Measurements from ENCODE around the gene POU3F3.
A peak's percentile ranks its signal among the peaks of the same experiment; 100 is the strongest.

Gene POU3F3

DNA sequence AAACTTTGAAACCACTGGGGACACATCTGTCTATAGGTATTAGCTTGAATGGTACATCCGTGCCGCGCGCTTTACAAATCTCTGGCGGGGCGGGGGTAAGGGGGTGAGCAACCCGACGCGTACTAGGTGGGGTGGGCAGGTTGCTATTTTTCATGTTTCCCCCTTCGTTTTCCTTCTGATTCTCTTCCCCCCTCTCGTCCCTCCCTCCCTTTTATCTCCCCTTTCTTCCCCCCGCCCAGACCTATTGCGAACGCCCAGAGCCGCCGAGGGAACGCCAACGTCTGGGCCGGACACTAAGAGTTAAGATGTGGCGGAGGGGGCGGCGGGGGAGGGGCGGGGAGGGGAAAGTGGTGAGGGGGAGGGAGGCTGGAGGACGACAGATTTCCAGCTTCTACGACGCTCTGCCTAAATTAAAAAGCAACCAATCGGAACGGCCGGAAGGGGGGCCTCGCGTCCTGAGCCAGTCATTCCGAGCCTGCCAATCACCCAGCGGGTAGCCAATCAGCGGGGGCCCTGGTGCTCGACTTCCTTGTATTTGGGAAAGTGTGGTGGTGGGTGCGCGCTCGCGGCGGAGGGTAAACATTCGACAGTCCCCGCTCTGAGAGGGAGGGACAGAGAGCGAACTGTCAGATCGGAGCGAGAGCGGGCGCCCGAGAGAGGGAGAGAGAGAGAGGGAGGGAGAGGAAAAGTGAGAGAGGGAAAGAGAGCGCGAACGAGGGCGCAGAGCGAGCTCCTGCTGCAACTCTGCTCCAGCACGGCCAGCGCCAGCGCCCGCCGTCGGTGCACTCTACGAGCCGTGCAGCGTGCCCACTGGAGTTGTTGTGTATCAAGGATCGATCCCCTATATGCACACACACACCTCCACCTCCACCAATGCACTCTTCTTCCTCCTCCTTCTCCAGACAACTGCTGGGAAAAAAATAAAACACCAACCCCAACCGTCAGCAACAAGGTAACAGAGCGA, at the start of gene POU3F3:
POU3F3 (plus strand) TSS at position 582 of the 964 bp plus-strand sequence. CDS start 1,396 bp downstream, outside the sequence.
- peak; percentile 42 for DNase-seq (ENCODE audit: low spot score)

DNA sequence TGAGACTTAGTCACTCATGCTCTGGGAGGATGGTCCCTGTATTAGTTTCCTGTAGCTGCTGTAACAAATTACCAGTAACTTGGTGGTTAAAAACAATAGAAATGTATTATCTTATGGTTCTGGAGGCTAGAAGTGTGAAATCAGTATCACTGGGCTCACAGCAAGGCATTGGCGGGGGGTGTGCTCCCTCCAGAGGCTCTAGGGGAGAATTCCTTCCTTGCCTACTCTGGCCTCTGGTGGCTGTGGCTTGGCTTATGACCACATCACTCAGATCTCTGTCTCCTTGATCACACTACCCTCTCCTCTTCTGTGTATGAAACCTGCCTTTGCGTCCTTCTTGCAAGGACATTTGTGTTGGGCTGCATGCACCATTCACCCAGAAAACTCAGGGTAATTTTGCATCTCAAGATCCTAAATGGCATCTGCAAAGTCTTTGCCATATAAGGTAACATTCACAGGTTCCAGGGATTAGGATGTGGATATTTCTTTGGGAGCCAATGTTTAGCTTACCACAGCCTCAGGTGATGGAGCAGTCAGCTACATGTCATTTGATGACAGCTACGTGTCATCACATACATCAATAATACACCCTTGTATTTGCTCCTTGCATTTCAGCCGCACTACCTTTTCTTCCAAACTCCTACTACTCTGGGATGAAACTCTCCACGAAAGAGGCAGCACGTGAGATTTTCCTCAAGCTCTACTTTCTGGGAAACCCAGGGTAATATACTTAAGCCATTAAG, 49.6 kb upstream of the POU3F3 start:
- DNase-seq (ENCODE audit: low spot score), result no peak

DNA sequence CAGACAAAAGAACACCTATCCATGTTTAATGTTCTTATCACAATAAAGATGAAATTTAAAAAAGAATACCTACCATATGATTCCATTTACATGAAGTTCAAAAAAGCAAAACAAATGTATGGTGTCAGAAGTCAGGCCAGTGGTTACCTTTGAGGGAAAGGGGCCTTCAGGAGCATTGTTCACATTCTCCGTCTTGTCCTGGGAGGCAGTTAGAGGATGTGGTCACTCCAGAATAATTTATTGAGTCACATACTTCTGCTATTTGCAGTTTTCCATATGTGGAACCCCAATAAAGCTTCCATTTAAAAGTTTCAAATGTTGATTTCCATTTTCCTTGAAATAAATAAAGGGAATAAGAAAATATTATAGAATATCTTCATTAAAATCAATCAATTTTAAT, 41.6 kb upstream of the POU3F3 start:
- DNase-seq (ENCODE audit: low spot score), result no peak

GRCh38 chr2:104816143-104816542, 37.8 kb upstream of the POU3F3 start:
- no peak for DNase-seq (ENCODE audit: low spot score)

DNA sequence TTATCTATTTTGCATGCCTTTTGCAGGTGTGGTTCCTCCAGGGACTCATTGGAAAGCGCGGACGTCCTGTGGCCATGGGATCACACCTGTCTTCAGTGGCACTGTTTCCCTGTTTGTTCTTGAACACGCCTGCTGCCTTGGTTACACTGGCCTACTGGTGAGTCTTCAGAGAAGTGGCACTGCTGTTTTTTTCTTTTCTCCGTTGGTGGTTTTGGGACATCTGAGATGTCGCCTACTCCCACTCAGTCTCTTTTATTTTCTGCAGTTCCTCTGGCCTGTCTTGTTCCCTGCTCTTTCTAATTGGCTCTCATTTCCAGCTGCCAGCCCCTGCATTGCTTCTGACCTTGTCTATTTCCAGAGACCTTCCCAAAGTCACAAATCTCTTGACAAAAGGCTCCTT, 35.7 kb upstream of the POU3F3 start:
- no peak for DNase-seq (ENCODE audit: low spot score)

DNA sequence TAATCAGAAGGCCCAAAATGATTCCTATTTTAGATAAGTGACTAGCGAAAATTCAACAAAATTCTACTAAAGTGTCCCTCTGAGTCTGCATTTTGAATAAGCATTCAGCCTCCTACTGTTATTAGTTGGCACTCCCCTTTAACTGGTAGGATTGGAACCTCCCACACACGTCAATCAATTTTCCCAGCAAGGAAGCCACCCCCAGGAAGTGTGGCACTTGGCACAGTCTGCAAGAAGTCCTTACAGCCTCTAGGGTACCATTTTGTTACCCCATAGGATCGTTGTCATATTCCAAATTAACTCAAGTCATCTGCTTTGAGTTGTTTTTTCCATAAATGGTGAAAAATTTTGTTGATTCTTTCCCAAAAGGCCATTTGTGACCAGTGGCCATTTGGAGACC, 33.8 kb upstream of the POU3F3 start:
- DNase-seq (ENCODE audit: low spot score), result no peak

- DNase-seq (ENCODE audit: low spot score), result no peak
Observed at GRCh38 chr2:104825124-104825865, 28.6 kb upstream of the POU3F3 start.

DNA sequence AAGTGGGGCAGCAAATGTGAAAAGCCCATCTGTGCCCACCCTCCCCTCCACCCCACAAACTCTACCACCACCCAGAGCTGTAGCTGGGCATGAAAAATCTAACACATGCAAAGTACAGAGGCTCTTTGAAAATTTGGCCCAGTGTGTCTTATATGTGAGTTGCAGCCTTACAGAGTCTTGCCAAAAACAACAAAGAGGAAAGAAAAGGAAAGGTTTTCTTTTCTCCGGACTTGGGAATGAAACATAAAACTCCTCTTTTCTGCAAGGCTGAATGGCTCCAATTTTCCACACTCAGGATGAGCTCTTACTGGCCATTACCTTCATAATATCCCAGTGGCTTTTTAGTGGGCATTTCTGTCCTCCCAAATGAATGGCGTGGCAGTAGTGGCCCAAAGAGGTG, 27.9 kb upstream of the POU3F3 start:
- DNase-seq (ENCODE audit: low spot score), result no peak

GRCh38 chr2:104831742-104832141, 22.2 kb upstream of the POU3F3 start:
- DNase-seq (ENCODE audit: low spot score), result no peak

GRCh38 chr2:104834431-104835153, 19.3 kb upstream of the POU3F3 start:
- DNase-seq (ENCODE audit: low spot score), result no peak

GRCh38 chr2:104836265-104836664, 17.6 kb upstream of the POU3F3 start:
- no peak for DNase-seq (ENCODE audit: low spot score)

DNA sequence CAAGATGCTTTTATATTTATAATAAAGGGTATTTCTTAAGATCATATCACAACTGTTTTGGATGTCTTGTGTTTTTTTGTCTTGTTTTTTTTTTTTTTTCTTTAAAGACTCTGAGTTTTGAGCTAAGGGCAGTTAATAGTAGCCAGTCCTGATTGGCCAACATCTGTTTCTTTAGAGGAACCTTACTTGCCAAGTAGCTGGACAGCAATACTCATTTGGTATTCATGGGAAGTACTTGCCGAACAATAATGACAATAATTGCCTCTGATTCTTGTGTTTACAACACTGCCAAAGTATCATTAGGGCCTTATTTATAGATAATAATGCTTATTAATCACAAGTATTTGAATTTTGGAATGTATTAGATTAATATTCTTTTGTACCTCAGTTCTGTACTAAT, 17.1 kb upstream of the POU3F3 start:
- DNase-seq (ENCODE audit: low spot score), result no peak

- DNase-seq (ENCODE audit: low spot score), result no peak
Observed at GRCh38 chr2:104840156-104840555, 13.8 kb upstream of the POU3F3 start.

DNA sequence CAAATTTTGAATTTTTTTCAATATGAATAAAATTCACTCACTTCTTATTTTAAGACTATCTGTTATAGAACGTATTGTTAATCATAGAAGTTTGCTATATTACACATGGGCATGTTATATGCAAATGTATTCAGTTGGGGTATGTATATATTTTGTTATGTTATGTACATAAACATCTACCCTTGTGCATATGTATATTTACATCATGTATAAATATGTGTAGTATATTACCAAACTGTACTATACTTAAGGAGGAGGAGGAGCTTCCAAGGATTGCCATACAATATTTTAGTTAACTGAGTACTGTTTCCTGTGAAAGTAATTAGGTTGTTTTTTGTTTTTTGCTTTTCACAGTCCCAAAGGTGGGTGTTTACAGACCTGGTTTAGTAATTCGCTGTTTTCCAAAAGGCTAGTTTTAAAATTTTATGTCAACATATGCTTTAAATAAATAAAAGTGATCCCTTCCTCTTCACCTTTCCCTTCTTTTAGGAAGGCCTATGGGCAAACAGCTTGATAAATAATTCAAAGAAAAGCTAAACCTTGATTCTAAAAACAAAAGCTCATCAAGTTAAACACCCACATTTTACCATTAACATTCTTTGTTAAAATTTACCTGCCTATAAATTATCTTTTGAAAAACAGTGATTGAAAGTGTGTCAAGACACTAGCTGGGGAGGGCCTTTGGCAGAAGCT, 12.9 kb upstream of the POU3F3 start:
- no peak for DNase-seq (ENCODE audit: low spot score)

DNA sequence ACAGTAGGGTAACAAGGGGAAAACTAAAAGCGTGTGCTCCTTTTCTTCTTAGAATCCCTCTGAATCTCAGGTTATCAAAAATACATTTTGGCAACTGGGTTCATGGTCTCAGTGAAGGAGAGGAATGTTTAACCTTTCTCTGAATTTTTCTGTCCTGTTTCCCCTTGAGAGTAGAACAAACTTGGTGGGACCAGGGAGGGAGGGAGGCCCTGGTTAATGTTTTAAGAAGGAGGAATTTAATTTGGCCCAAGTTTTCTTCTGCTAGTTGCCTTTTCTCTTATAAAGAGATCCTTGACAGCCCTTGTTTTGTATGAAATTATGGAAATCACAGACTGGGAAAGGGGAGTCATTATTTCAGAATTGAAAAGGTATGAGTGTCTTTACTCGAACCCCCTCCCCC, 12.2 kb upstream of the POU3F3 start:
- no peak for DNase-seq (ENCODE audit: low spot score)

GRCh38 chr2:104844807-104845551, 8.9 kb upstream of the POU3F3 start:
- DNase-seq (ENCODE audit: low spot score), result no peak

GRCh38 chr2:104845552-104845931, 8.4 kb upstream of the POU3F3 start:
- DNase-seq (ENCODE audit: low spot score), result no peak

DNA sequence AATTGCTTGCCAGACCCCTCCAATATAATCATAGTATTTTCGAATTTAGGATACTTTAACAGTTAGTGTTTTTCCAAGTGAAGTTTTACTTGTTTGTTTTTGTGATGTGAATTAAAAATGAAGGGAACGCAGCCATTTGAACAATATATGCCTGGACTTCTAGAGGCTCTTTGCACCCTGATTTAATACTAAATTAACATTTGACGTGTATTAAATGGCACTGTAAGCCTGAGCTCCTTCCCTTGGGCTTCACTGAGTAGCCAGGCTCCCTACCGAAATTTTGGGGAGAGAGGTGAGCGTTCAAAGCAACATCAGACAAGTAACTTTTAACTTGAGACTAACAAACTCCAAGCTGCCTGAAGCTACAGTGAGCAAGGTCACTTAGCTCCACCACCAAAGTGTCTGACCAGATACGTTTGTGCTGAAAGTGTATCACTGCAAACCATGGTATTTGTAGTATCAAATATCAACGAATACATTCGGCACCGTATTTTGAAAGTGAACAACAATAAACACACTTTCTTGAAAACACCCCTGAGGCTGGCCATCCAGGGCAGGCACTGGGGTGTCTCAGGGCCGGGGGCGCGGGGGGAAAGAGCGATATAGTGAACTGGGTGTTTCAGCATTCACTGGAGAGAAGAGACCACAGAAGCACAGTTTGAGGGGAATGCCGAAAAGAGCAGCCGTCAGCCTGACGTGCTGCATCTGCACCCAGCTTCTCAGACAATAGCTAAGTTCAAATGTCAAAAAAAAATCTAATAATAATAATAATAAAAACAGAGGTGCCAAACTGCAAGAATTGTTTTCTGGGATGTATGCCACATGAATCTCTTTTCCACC, 7.7 kb upstream of the POU3F3 start:
- DNase-seq (ENCODE audit: low spot score), result no peak

GRCh38 chr2:104846786-104847585, 6.9 kb upstream of the POU3F3 start:
- DNase-seq (ENCODE audit: low spot score), result no peak
